H9 (cell line): ENCODE results near the gene RIBC1. TPM values are rescaled to one million over a fixed set of nuclear protein-coding genes. Genes with fewer than 3 reads are reported as not detected.

ENCODE experiments used
- DNase-seq: peaks from one replicate; pipeline ENCODE4 v3.0.0-alpha.2; 2017
- H2AFZ ChIP-seq: one replicate; pipeline ENCODE4 v1.6.1; 2013; ENCODE audit warnings: mild to moderate bottlenecking, low read length, control low read depth, moderate library complexity
- H2AK5ac ChIP-seq: 2 replicates; pipeline ENCODE4 v1.6.1; 2013; ENCODE audit warnings: low read length, control low read depth, mixed read lengths; ENCODE audit not compliant: insufficient read length
- H2BK120ac ChIP-seq: one replicate; pipeline ENCODE4 v1.6.1; 2013; ENCODE audit warnings: low read depth, mild to moderate bottlenecking, low read length, control low read depth, inconsistent platforms; ENCODE audit not compliant: poor library complexity, severe bottlenecking
- H2BK12ac ChIP-seq: 2 replicates; pipeline ENCODE4 v1.6.1; 2013; ENCODE audit warnings: low read length, control low read depth, mixed read lengths, low read depth; ENCODE audit not compliant: insufficient read length
- H2BK15ac ChIP-seq: 2 replicates; pipeline ENCODE4 v1.6.1; 2013; ENCODE audit warnings: low read depth, low read length, control low read depth
- H2BK20ac ChIP-seq: one replicate; pipeline ENCODE4 v1.6.1; 2013; ENCODE audit warnings: low read depth, mild to moderate bottlenecking, low read length, control low read depth, inconsistent platforms; ENCODE audit not compliant: poor library complexity, severe bottlenecking
- H2BK5ac ChIP-seq: 2 replicates; pipeline ENCODE4 v1.6.1; 2013; ENCODE audit warnings: low read length, control low read depth, mixed read lengths; ENCODE audit not compliant: insufficient read length
- H3K14ac ChIP-seq: 2 replicates; pipeline ENCODE4 v1.6.1; 2013; ENCODE audit warnings: low read length, control low read depth; ENCODE audit not compliant: insufficient read depth
- H3K18ac ChIP-seq: 2 replicates; pipeline ENCODE4 v1.6.1; 2013; ENCODE audit warnings: low read depth, mild to moderate bottlenecking, mixed read lengths, low read length, control low read depth; ENCODE audit not compliant: insufficient read length
- H3K23ac ChIP-seq: 2 replicates; pipeline ENCODE4 v1.6.1; 2013; ENCODE audit warnings: low read length, control low read depth, mixed read lengths, low read depth; ENCODE audit not compliant: insufficient read length
- H3K23me2 ChIP-seq: 2 replicates; pipeline ENCODE4 v1.6.1; 2013; ENCODE audit warnings: low read depth, mild to moderate bottlenecking, mixed read lengths, low read length, control low read depth; ENCODE audit not compliant: insufficient read length, poor library complexity, severe bottlenecking
- H3K27ac ChIP-seq: 2 replicates; pipeline ENCODE4 v1.5.1; 2013; ENCODE audit warnings: low read length, control low read depth, mixed read lengths, low read depth; ENCODE audit not compliant: insufficient read length
- H3K27me3 ChIP-seq: 2 replicates; pipeline ENCODE4 v1.6.1; 2013; ENCODE audit warnings: low read length, control low read depth, inconsistent platforms; ENCODE audit not compliant: insufficient read depth
- H3K4ac ChIP-seq: 2 replicates; pipeline ENCODE4 v1.6.1; 2013; ENCODE audit warnings: low read depth, mild to moderate bottlenecking, control low read depth, inconsistent platforms, low read length, moderate library complexity
- H3K4me1 ChIP-seq: 2 replicates; pipeline ENCODE4 v1.6.1; 2013; ENCODE audit warnings: low read length, control low read depth, inconsistent platforms; ENCODE audit not compliant: insufficient read depth
- H3K4me2 ChIP-seq: 2 replicates; pipeline ENCODE4 v1.6.1; 2013; ENCODE audit warnings: low read length, control low read depth, mixed read lengths; ENCODE audit not compliant: insufficient read length, insufficient read depth
- H3K56ac ChIP-seq: 2 replicates; pipeline ENCODE4 v1.6.1; 2013; ENCODE audit warnings: low read depth, mild to moderate bottlenecking, mixed read lengths, low read length, control low read depth; ENCODE audit not compliant: insufficient read length
- H3K79me1 ChIP-seq: 2 replicates; pipeline ENCODE4 v1.6.1; 2013; ENCODE audit warnings: low read depth, mild to moderate bottlenecking, moderate library complexity, low read length, control low read depth, inconsistent platforms; ENCODE audit not compliant: insufficient read depth, poor library complexity, severe bottlenecking
- H3K79me2 ChIP-seq: 2 replicates; pipeline ENCODE4 v1.6.1; 2013; ENCODE audit warnings: low read length, control low read depth, inconsistent platforms; ENCODE audit not compliant: insufficient read depth
- H3K9ac ChIP-seq: 2 replicates; pipeline ENCODE4 v1.6.1; 2013; ENCODE audit warnings: low read length, control low read depth, mixed read lengths; ENCODE audit not compliant: insufficient read length; ENCODE audit errors: extremely low read depth
- H3K9me3 ChIP-seq: one replicate; pipeline ENCODE4 v1.6.1; 2013; ENCODE audit warnings: low read depth, low read length, inconsistent platforms; ENCODE audit not compliant: control insufficient read depth
- H3T11ph ChIP-seq: one replicate; pipeline ENCODE4 v1.6.1; 2013; ENCODE audit warnings: mild to moderate bottlenecking, low read length, control low read depth, inconsistent platforms
- H4K20me1 ChIP-seq: one replicate; pipeline ENCODE4 v1.6.1; 2013; ENCODE audit not compliant: control insufficient read depth, insufficient read length, insufficient read depth
- H4K5ac ChIP-seq: 2 replicates; pipeline ENCODE4 v1.6.1; 2013; ENCODE audit warnings: low read depth, mild to moderate bottlenecking, mixed read lengths, low read length, control low read depth; ENCODE audit not compliant: insufficient read length
- H4K8ac ChIP-seq: replicated peaks from 2 replicates; pipeline ENCODE4 v1.6.1; 2013; ENCODE audit warnings: low read length, control low read depth, mixed read lengths, low read depth; ENCODE audit not compliant: insufficient read length
- H4K91ac ChIP-seq: 2 replicates; pipeline ENCODE4 v1.6.1; 2013; ENCODE audit warnings: low read depth, mild to moderate bottlenecking, moderate library complexity, mixed read lengths, low read length, control low read depth; ENCODE audit not compliant: insufficient read length
- H3K27ac Mint-ChIP-seq, 3 experiments: 2 replicates in 2 of 3; 3 replicates in 1 of 3; pipeline ENCODE4 v1.8.0; 2020 to 2021; ENCODE audit warnings: mixed read lengths in 3 of 3, mild to moderate bottlenecking in 1 of 3, moderate library complexity in 1 of 3
- H3K27me3 Mint-ChIP-seq: 2 replicates; pipeline ENCODE4 v1.8.0; 2021; ENCODE audit warnings: low read depth, mild to moderate bottlenecking, moderate library complexity, mixed read lengths
- H3K36me3 Mint-ChIP-seq, 3 experiments: 2 replicates in 2 of 3; 3 replicates in 1 of 3; pipeline ENCODE4 v1.8.0; 2020 to 2021; ENCODE audit warnings: low read depth in 3 of 3, mixed read lengths in 3 of 3; ENCODE audit not compliant: insufficient read depth in 1 of 3
- H3K4me1 Mint-ChIP-seq, 2 experiments: 2 replicates each; pipeline ENCODE4 v1.8.0; 2020; ENCODE audit warnings: mixed read lengths in 2 of 2
- H3K4me3 Mint-ChIP-seq, 2 experiments: 2 replicates in 1 of 2; 3 replicates in 1 of 2; pipeline ENCODE4 v1.8.0; 2020 to 2021; ENCODE audit warnings: mild to moderate bottlenecking in 2 of 2, mixed read lengths in 2 of 2, moderate library complexity in 1 of 2
- H3K9me3 Mint-ChIP-seq, 2 experiments: 2 replicates in 1 of 2; 3 replicates in 1 of 2; pipeline ENCODE4 v1.8.0; 2020; ENCODE audit warnings: mild to moderate bottlenecking in 2 of 2, mixed read lengths in 2 of 2, moderate library complexity in 1 of 2
- WGBS: extraction: QIAGEN DNeasy Blood & Tissue Kit; methylation state at CpG from one replicate; pipeline ENCODE4 v1.1.7; 2013; ENCODE audit warnings: missing lambda C conversion rate, low lambda C conversion rate, mixed read lengths; ENCODE audit not compliant: insufficient read length; ENCODE audit errors: extremely low coverage; 5-methylcytosine and 5-hydroxymethylcytosine counted together
- total RNA-seq: library from RNA; stranded (reverse); gene quantifications from 2 replicates; pipeline ENCODE4 v1.2.1, GENCODE V29; 2021
- TF ChIP-seq, protein P1 (sequence below): fragments of 200-600 bp; sonication (generic); conservative IDR thresholded peaks from 3 replicates; pipeline ENCODE4 v1.8.0; 2021; ENCODE audit warnings: antibody characterized with exemption, mild to moderate bottlenecking

The RIBC1 gene
- total RNA-seq, 1 experiment from 2014 or later, result 1.2 TPM

DNA sequence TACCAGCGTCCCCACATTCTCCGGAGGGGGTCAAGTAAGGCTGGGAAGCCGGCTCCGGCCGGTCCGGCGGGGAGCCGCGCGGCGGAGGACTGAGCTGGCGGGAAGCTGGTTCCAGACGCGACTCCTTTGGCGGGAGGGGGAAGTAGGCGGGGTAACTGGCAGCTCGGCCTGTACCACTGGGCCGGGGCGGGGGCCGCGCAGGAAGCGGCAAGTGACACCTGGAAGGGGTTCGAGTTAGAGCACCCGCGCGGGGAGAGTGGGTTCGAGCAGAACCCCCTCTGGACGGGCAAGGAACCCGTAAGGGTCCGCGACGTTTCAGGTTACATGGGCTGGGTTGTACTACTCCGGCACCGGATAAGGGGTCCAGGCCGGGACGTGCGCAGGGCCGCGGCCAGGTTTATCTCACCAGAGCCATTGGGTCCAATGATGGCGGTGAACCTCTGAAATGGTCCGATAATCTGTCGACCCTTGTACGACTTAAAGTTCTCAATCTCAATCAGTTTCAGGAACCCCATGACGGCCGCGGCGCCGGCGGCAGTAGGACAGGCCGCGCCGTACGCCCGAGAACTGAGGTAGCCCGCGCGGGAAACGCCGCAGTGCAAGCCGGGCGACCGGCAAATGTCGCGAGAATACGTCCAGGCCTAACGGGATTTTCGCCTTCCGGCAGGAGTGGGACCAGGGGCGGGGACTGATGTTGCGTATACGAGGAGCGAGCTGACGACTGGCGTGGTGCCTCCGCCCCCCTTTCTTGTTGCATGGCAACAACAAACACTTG is 400 bp upstream of the RIBC1 start, which contains the start of gene SMC1A:
Gene SMC1A, minus strand, starts transcription at position 569 of the 775 bp plus-strand sequence. Its CDS starts 54 bp downstream, at position 515.
- peaks cover 11 to 12% of the 10 kb centered on the region in 2 experiments for H3K4me1 Mint-ChIP-seq
- Histone ChIP-seq H3K27ac (peak within 1 kb of the TSS; percentile 63), H3K79me2 (peaks cover 20% of the 10 kb centered on the region; the same call in 1 of the 2 replicates), H2BK120ac (no peak within 1 kb of the TSS), H3K9me3 (peaks cover 14% of the 10 kb centered on the region), H4K20me1 (no peaks in the 10 kb centered on the region), H3K27me3 (no peaks in the 10 kb centered on the region), H3K23me2 (peaks cover 6% of the 10 kb centered on the region), H3K9ac (peak within 1 kb of the TSS; percentile 97), H3K4me2 (peak within 1 kb of the TSS; percentile 73), H2BK12ac (no peak within 1 kb of the TSS), H3K23ac (no peak within 1 kb of the TSS), H2BK5ac (no peak within 1 kb of the TSS), H3K4ac (no peak within 1 kb of the TSS; the same call in 1 of the 2 replicates), H2AK5ac (no peak within 1 kb of the TSS), H2AFZ (no peak within 1 kb of the TSS), H3K14ac (peak within 1 kb of the TSS; percentile 91), H3K18ac (peak within 1 kb of the TSS; percentile 90), H3T11ph (no peak within 1 kb of the TSS), H3K56ac (no peak within 1 kb of the TSS), H4K8ac (no peak within 1 kb of the TSS), H4K91ac (no peak within 1 kb of the TSS), H2BK20ac (no peak within 1 kb of the TSS), H3K4me1 (no peaks in the 10 kb centered on the region), H2BK15ac (no peak within 1 kb of the TSS), H4K5ac (no peak within 1 kb of the TSS), H3K79me1 (no peaks in the 10 kb centered on the region)
- peaks cover 9 to 27% (median 18%) of the 10 kb centered on the region in 3 experiments for H3K36me3 Mint-ChIP-seq
- TF ChIP-seq, protein P1, sequence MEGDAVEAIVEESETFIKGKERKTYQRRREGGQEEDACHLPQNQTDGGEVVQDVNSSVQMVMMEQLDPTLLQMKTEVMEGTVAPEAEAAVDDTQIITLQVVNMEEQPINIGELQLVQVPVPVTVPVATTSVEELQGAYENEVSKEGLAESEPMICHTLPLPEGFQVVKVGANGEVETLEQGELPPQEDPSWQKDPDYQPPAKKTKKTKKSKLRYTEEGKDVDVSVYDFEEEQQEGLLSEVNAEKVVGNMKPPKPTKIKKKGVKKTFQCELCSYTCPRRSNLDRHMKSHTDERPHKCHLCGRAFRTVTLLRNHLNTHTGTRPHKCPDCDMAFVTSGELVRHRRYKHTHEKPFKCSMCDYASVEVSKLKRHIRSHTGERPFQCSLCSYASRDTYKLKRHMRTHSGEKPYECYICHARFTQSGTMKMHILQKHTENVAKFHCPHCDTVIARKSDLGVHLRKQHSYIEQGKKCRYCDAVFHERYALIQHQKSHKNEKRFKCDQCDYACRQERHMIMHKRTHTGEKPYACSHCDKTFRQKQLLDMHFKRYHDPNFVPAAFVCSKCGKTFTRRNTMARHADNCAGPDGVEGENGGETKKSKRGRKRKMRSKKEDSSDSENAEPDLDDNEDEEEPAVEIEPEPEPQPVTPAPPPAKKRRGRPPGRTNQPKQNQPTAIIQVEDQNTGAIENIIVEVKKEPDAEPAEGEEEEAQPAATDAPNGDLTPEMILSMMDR, result no peak
- H3K4me3 Mint-ChIP-seq, result peak within 1 kb of the TSS; percentile 95 to 99
- peaks cover 63 to 71% of the 10 kb centered on the region in 2 experiments for H3K9me3 Mint-ChIP-seq
- WGBS, result no CpG with 5 or more reads among the region's 75 CpGs
- DNase-seq, result peak; percentile 98
- peak within 1 kb of the TSS; percentile 98 to 99 (median 99) for H3K27ac Mint-ChIP-seq
- no peaks in the 10 kb centered on the region; the same call in none of the 2 replicates for H3K27me3 Mint-ChIP-seq
